ENCODE data around the gene SGF29.
"Not testable (repeated sequence)": the region's sequence is repeated elsewhere in the genome, so short reads cannot be mapped to it uniquely, and the experiment has no call there.

Gene SGF29

GRCh38 chr16:28612359-28613280 lies 58.9 kb downstream of the SGF29 start:
- not testable (repeated sequence) for DNase-seq (ENCODE audit: low read depth)

GRCh38 chr16:28613912-28614311 lies 60.2 kb downstream of the SGF29 start:
- DNase-seq (ENCODE audit: low read depth), result not testable (repeated sequence)

GRCh38 chr16:28614561-28614960 lies 60.8 kb downstream of the SGF29 start:
- not testable (repeated sequence) for DNase-seq (ENCODE audit: low read depth)

GRCh38 chr16:28615486-28616223 lies 61.9 kb downstream of the SGF29 start:
- DNase-seq (ENCODE audit: low read depth), result peak; percentile 9

GRCh38 chr16:28616224-28616577 lies 62.5 kb downstream of the SGF29 start:
- DNase-seq (ENCODE audit: low read depth), result not testable (repeated sequence)

GRCh38 chr16:28616636-28617035 lies 62.9 kb downstream of the SGF29 start:
- no peak for DNase-seq (ENCODE audit: low read depth)

GRCh38 chr16:28617874-28618273 lies 64.2 kb downstream of the SGF29 start:
- no peak for DNase-seq (ENCODE audit: low read depth)

GRCh38 chr16:28620316-28620715 lies 66.6 kb downstream of the SGF29 start:
- not testable (repeated sequence) for DNase-seq (ENCODE audit: low read depth)

GRCh38 chr16:28621481-28622155 lies 67.9 kb downstream of the SGF29 start:
- DNase-seq (ENCODE audit: low read depth), result no peak

GRCh38 chr16:28622532-28623171 lies 68.9 kb downstream of the SGF29 start:
- DNase-seq (ENCODE audit: low read depth), result not testable (repeated sequence)

GRCh38 chr16:28623172-28623711 lies 69.5 kb downstream of the SGF29 start:
- DNase-seq (ENCODE audit: low read depth), result no peak

- not testable (repeated sequence) for DNase-seq (ENCODE audit: low read depth)
Observed at GRCh38 chr16:28630905-28631304, 77.2 kb downstream of the SGF29 start.

GRCh38 chr16:28636093-28636823 lies 82.5 kb downstream of the SGF29 start:
- not testable (repeated sequence) for DNase-seq (ENCODE audit: low read depth)

GRCh38 chr16:28637765-28638164 lies 84.0 kb downstream of the SGF29 start, which contains the start of gene NPIPB8:
TSS of gene NPIPB8 (plus strand) at chr16:28638065. CDS start at chr16:28638361, 296 bp downstream.
- DNase-seq (ENCODE audit: low read depth), result not testable (repeated sequence)

GRCh38 chr16:28638359-28638758 lies 84.6 kb downstream of the SGF29 start:
- DNase-seq (ENCODE audit: low read depth), result not testable (repeated sequence)

GRCh38 chr16:28639959-28640358 lies 86.2 kb downstream of the SGF29 start:
- not testable (repeated sequence) for DNase-seq (ENCODE audit: low read depth)

Data from stromal cell of bone marrow (primary cell).